Heart left ventricle (tissue), 16 donors: ENCODE data around the gene DNAI2. TPM values are rescaled to one million over a fixed set of nuclear protein-coding genes. Genes with fewer than 3 reads are reported as not detected.
"Not testable (repeated sequence)": the region's sequence is repeated elsewhere in the genome, so short reads cannot be mapped to it uniquely, and the experiment has no call there.

ENCODE experiments used
- ATAC-seq, 4 donors: fragments of 200-7000 bp; cut with Tn5 transposase; one replicate each; pipeline ENCODE4 v1.9.1; 2020 to 2022; ENCODE audit warnings: moderate library complexity in 4 of 4, mild to moderate bottlenecking in 3 of 4, moderate number of reproducible peaks in 1 of 4
- DNase-seq, 5 donors: peaks; one replicate each; pipeline ENCODE4 v3.0.0-alpha.2; 2020
- H3K27ac ChIP-seq, 12 donors: fragments of 200-600 bp; sonication (generic) in 4 of 12; one replicate each; pipeline versions ENCODE4 v1.5.0 to v1.8.0; 2016 to 2022; ENCODE audit warnings: mild to moderate bottlenecking in 2 of 12
- H3K27me3 ChIP-seq, 9 donors: fragments of 200-600 bp; sonication (generic) in 2 of 9; one replicate each; pipeline versions ENCODE4 v1.5.1 to v1.8.0; 2016 to 2022; ENCODE audit warnings: mild to moderate bottlenecking in 3 of 9
- H3K36me3 ChIP-seq, 9 donors: fragments of 200-600 bp; sonication (generic) in 2 of 9; one replicate each; pipeline versions ENCODE4 v1.5.0 to v1.8.0; 2018 to 2022; ENCODE audit warnings: mild to moderate bottlenecking in 2 of 9
- H3K4me1 ChIP-seq, 12 donors: fragments of 200-600 bp; sonication (generic) in 4 of 12; one replicate each; pipeline versions ENCODE4 v1.5.0 to v1.8.0; 2016 to 2022; ENCODE audit warnings: mild to moderate bottlenecking in 3 of 12
- H3K4me3 ChIP-seq, 12 donors: fragments of 200-600 bp; sonication (generic) in 4 of 12; one replicate each; pipeline versions ENCODE4 v1.5.0 to v1.8.0; 2017 to 2022; ENCODE audit warnings: mild to moderate bottlenecking in 9 of 12, moderate library complexity in 4 of 12
- H3K9me3 ChIP-seq, 12 donors: fragments of 200-600 bp; sonication (generic) in 4 of 12; one replicate each; pipeline versions ENCODE4 v1.5.0 to v1.8.0; 2016 to 2022; ENCODE audit warnings: mild to moderate bottlenecking in 1 of 12
- CTCF ChIP-seq, 12 donors: fragments of 200-600 bp; sonication (generic) in 4 of 12; IDR thresholded peaks; one replicate each; pipeline versions ENCODE4 v1.5.0 to v1.8.0; 2018 to 2022; ENCODE audit warnings: antibody characterized with exemption in 12 of 12, mild to moderate bottlenecking in 5 of 12
- POLR2A ChIP-seq, 2 donors: fragments of 450-650 bp; IDR thresholded peaks; one replicate each; pipeline ENCODE4 v1.6.1; 2017; ENCODE audit warnings: antibody characterized with exemption in 2 of 2, mild to moderate bottlenecking in 2 of 2, moderate library complexity in 2 of 2
- WGBS, 4 donors: extraction: QIAGEN DNeasy Blood & Tissue Kit in 2 of 4; methylation state at CpG; one replicate each; pipeline versions ENCODE4 v1.1.5 to v1.1.7; 2013 to 2018; 5-methylcytosine and 5-hydroxymethylcytosine counted together
- intact Hi-C, 10 donors: fragments of 100-400 bp; cut with DNase I; formaldehyde crosslinking; loops; one replicate each; pipeline versions ENCODE4 v1.11.1 to v1.14.2; 2022
- polyA plus RNA-seq, 2 donors: library from polyadenylated mRNA; stranded (reverse); fragments of 200-250 nt; gene quantifications; one replicate each; pipeline ENCODE4 v1.2.3, GENCODE V29; 2013
- total RNA-seq, 9 donors: library from RNA; depleted of rRNA in 2 of 9; stranded (reverse); fragments of >200 nt in 2 of 9; fragmentation: NEBNext Ultra II Directional in 3 of 9; extraction: Animal tissue kit (Norgen Biotek cat#: 25700) in 3 of 9; gene quantifications; one replicate each; pipeline versions ENCODE4 v1.1.0 to v1.2.4, GENCODE V29; 2016 to 2023
- donor health status: ischemic (EF 13 %, LVEDD 7.1; RV severe dilation, severe dysfunction).
- donor health status: healthy with polysubstance abuse.
- donor health status: DM: no; HTN: yes; CAD: no.
- donor health status: DM: no; HTN: no; CAD: no.
- donor health status: ischemic (EF 25% LVEDD 6.9; RV normal size, moderate dysfunction).
- donor health status: ischemic (EF 25% LVEDD 5.7; RV mildly dilated, moderate dysfunction).
- donor health status: healthy.
- donor health status: DM: yes; HTN: yes; CAD: no.
- donor health status: ischemic (EF 35%, LVEDD 5.7; RV mildly dilated, moderate dysfunction).
- donor health status: nonischemic (EF 11% LVEDD 7.7; RV severe dilation, severe dysfunction).
- donor health status: DM: yes; HTN: yes; CAD: no.
- donor health status: PGD.
- donor health status: ischemic (EF 29% LVEDD 5.4; RV normal size, mild dysfunction).
- donor health status: nonischemic (EF 23%, LVEDD 6.1; RV moderate dilation, normal function).

The DNAI2 gene
- total and polyA plus RNA-seq, 11 donors = not detected

- 81 to 95% (median 87%) methylated on average over 7 of the region's 7 CpGs for WGBS, 4 donors
- Histone ChIP-seq H3K9me3 (no peaks in the 10 kb centered on the region), H3K27me3 (no peaks in the 10 kb centered on the region), H3K4me3 (no peak overlapping the region), H3K4me1 (no peaks in the 10 kb centered on the region), H3K27ac (no peak overlapping the region), H3K36me3 (peaks cover 0 to 21% (median 7%) of the 10 kb centered on the region in 9 donors)
- ATAC-seq (no peak), DNase-seq (no peak)
- intact Hi-C loops = no loop called here
- TF ChIP-seq CTCF (IDR thresholded peaks at IDR 0.05) (no peak), POLR2A (IDR thresholded peaks at IDR 0.05) (no peak)
Observed at GRCh38 chr17:74262601-74263000, 11.4 kb upstream of the DNAI2 start.

GRCh38 chr17:74267054-74267453 lies 7.0 kb upstream of the DNAI2 start:
- H3K4me1 ChIP-seq, H3K27ac ChIP-seq, H3K9me3 ChIP-seq, H3K4me3 ChIP-seq, ATAC-seq, intact Hi-C loops, H3K36me3 ChIP-seq, DNase-seq, H3K27me3 ChIP-seq: not testable (repeated sequence)
- 78 to 99% (median 91%) methylated on average over 4 of the region's 4 CpGs for WGBS, 4 donors

GRCh38 chr17:74267579-74267978 lies 6.5 kb upstream of the DNAI2 start:
- Histone ChIP-seq H3K36me3 (no peaks in the 10 kb centered on the region), H3K9me3 (no peaks in the 10 kb centered on the region), H3K4me3 (no peak overlapping the region), H3K4me1 (peaks cover 0 to 15% (median 7%) of the 10 kb centered on the region in 12 donors), H3K27me3 (peaks cover 0 to 4% (median 0%) of the 10 kb centered on the region in 9 donors), H3K27ac (no peak overlapping the region)
- DNase-seq (no peak), ATAC-seq (no peak)
- TF ChIP-seq POLR2A (IDR thresholded peaks at IDR 0.05) (no peak), CTCF (IDR thresholded peaks at IDR 0.05) (no peak)
- WGBS, 4 donors = 91 to 96% (median 93%) methylated on average over 7 of the region's 7 CpGs
- intact Hi-C loops = no loop called here

GRCh38 chr17:74267987-74268499 lies 6.0 kb upstream of the DNAI2 start:
- WGBS, 4 donors = 71 to 77% (median 74%) methylated on average over 17 of the region's 17 CpGs

GRCh38 chr17:74268558-74268957 lies 5.5 kb upstream of the DNAI2 start:
- intact Hi-C loops = no loop called here
- H3K27me3 ChIP-seq = peaks cover 0 to 4% (median 0%) of the 10 kb centered on the region in 9 donors

More at GRCh38 chr17:74267987-74268499, 6.0 kb upstream of the DNAI2 start:
- ATAC-seq = no peak
- peaks cover 0 to 4% (median 0%) of the 10 kb centered on the region in 9 donors for H3K27me3 ChIP-seq
- no peak for TF ChIP-seq POLR2A (IDR thresholded peaks at IDR 0.05)
- H3K4me3 ChIP-seq = no peak overlapping the region
- no peaks in the 10 kb centered on the region for H3K36me3 ChIP-seq
- no peaks in the 10 kb centered on the region for H3K9me3 ChIP-seq
- no peak for DNase-seq
- intact Hi-C loops = no loop called here
- no peak overlapping the region for H3K27ac ChIP-seq
- H3K4me1 ChIP-seq = peaks cover 0 to 18% (median 9%) of the 10 kb centered on the region in 12 donors

More at GRCh38 chr17:74268558-74268957, 5.5 kb upstream of the DNAI2 start:
- Histone ChIP-seq H3K36me3 (no peaks in the 10 kb centered on the region), H3K4me1 (peaks cover 0 to 20% (median 9%) of the 10 kb centered on the region in 12 donors), H3K4me3 (no peak overlapping the region), H3K9me3 (no peaks in the 10 kb centered on the region), H3K27ac (no peak overlapping the region)
- TF ChIP-seq CTCF (IDR thresholded peaks at IDR 0.05) = no peak
- TF ChIP-seq POLR2A (IDR thresholded peaks at IDR 0.05) = no peak
- WGBS, 4 donors = 45 to 70% (median 66%) methylated on average over 6 to 8 of the region's 8 CpGs
- DNase-seq (no peak), ATAC-seq (no peak)
